ENCODE results near the gene COQ8B.
"Not testable (repeated sequence)": the region's sequence is repeated elsewhere in the genome, so short reads cannot be mapped to it uniquely, and the experiment has no call there.

COQ8B gene

DNA sequence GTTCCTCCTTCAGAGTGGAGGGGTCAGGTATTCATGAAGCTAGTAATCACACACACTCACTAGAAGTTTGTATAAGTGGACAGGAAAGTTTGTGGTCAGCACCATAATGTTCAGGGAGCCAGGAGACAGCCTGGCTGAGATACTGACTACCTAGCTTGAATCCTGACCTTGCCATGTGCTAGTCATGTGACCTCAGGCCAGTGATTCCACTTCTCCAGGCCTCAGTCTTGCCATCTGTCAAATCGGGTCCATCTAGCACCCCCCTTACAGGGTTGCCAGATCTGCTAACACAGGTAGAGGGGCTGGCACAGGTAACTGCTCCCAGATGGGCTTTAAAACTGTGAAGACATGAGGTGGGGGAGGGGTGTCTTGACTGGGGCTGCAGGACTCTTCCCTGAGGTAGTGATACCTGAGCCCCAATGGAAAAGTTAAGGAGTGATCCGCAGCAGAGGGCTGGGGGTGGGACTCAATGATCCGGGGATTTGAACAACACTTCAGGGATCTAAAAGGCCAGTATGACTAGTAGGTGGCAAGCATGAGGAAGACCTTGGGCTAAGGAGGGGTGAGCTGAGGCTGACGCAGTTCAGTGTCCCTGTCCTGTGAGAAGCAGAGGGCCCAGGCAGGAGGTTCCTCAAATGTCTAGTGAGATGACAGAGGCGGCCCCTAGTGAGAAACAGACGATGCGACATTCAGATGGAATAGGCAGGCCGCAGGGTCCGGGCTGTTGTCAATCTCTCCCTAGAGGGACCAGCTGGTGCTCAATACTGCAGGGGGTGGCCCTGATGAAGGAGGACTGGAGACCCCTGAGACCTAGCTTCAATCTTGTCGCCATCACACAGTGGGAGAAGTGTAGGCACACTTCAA, 25.1 kb upstream of the COQ8B start:
- no peak for DNase-seq

DNA sequence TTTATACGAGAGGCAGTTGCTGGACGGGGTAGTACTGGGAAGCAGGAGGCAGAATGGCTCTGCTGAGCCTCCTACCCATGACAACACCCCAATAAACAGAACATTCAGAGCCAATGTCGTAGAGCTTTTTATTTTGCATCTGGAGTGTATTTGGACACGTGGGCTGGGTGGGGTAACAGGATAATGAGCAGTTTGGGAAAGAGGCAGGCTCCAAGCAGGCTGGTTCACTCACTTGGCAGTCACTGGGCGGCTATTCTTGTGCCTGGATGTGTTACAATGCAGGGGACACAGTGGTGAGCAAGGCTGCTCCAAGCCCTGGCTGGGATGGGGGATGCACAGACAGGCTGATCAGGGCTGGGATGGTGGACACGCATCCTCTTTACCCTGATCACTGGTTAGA, 24.1 kb upstream of the COQ8B start:
- DNase-seq = no peak

DNA sequence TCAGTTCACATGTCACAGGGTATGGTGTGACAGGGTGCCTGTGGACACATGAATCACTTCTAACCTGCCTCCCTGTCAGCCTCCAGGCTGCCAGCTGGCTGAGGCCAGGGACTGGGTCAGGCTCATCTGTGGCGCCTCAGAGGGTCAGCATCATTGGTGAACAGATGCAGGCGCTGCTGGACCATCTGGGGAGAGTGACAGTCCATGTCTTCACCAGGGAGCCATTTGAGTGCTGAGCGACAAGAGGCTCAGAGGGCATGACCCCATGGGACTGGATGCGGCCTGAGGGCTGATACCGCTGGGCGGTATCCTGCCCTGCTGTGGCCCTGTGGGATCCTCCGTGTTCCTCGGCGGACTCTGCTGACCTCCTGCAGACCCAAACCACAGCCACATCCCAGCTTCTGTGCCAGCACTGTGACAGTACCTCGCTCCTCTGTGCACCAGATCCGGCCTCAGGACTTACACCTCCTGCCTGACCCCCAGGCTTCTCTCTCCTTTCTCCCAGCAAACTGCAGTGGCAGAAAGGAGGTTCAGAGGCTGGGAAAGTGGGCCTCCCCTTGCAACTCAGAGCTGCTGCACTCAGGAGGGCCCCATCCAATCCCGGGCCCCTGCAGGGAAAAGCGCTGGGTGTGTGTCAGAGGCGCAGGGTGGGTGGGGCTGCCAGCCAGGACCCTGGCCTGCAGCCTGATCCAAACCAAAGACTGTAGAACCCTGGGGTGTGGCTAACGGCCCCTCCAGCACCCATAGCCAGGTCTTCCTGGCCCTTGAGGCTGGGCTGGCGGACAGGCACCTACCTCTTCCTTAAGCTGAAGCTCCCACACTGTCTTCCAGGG, 23.4 kb upstream of the COQ8B start:
- DNase-seq = no peak

DNA sequence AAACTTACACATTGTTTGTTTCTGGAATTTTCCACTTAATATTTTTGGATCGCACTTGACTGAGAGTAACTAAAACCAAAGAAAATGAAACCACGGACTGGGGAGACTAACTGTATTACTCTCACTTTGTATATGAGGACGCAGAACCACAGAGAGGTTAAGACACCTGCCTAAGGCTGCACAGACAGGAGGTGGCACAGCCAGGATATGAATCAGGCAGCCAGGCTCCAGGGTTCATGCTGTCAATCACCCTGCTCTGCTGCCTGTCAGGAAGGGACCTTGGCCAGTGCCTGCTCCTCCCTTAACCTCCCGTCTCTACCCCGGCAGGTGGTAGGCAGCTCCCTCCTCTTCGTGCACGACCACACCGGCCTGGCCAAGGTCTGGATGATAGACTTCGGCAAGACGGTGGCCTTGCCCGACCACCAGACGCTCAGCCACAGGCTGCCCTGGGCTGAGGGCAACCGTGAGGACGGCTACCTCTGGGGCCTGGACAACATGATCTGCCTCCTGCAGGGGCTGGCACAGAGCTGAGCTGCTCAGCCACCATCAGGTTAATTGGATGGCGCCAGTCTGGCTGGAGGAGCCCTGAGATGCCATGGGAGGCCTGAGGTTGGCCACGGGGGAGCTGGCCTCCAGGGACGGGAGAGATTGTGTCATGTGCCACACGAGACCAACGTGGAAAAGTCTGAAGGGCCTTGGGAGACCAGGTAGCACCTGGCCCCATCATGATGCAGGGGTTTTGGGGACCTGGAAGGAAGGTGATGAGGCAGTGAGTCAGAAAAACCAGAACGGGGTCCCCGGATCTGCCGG, 22.5 kb upstream of the COQ8B start:
- no peak for DNase-seq

DNA sequence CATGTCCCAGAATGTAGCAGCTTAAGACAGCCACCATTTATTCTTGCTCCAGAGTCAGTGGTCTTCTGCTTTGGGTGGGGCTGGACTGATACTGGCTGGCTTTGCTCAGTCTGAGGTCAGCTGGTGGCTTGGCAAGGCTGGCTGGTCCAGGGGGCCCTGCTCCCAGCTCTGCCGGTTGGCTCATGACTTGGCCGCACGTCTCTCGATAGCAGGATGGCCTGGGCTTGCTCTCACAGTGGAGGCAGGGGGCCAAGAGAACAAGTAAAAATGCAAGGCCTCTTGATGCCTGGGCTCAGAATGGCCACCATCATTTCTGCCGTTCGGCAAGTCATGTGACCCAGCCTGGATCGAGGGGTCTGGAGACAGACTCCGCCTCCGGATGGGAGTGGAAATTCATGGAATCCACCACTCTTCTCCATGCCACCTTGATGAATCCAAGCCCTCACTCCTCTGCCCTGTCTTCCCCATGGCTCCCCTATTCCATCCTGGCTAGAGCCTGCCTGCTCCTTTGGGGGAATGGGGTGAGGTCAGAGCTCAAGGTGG, 20.5 kb upstream of the COQ8B start:
- DNase-seq = no peak

DNA sequence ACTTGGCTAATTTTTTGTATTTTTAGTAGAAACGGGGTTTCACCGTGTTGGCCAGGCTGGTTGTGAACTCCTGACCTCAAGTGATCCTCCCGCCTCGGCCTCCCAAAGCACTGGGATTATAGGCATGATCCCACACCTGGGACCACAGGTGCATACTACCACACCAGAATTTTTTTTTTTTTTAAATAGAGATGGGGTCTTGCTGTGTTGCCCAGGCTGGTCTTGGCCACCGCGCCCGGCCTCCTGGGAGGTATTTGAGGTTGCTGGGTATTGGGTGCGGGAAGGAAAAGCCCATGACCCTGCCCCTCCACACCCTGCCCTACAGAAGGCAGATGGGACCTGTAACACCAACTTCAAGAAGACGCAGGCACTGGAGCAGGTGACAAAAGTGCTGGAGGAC, 20.0 kb upstream of the COQ8B start:
- no peak for DNase-seq

DNA sequence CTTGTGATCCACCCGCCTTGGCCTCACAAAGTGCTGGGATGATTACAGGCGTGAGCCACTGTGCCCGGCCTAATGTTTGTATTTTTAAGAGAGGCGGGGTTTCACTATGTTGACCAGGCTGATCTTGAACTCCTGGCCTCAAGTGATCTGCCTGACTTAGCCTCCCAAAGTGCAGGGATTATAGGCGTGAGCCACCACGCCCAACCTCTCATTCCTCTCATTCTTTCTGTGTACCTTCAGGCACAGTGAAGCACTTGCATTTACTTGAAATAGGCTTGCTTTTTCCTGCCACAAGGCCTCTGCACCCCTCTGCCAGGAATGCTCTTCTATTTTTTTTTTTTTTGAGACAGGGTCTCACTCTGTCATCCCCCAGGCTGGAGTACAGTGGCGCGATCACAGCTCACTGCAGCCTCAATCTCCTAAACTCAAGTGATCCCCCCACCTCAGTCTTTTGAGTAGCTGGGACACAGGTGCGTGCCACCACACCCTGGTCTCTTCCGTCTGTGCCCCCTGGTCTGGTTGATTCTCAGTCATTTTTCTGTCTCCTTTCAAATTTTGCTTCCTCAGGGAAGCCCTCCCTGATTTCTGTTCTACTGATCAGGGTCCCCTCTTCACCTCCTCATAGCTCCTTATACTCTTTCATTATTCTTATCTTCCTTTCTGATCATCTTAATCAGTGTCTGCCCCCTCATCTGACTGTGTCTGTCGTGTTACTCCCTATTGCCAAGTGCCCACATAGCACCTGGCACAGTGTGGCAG, 18.5 kb upstream of the COQ8B start:
- DNase-seq = no peak

DNA sequence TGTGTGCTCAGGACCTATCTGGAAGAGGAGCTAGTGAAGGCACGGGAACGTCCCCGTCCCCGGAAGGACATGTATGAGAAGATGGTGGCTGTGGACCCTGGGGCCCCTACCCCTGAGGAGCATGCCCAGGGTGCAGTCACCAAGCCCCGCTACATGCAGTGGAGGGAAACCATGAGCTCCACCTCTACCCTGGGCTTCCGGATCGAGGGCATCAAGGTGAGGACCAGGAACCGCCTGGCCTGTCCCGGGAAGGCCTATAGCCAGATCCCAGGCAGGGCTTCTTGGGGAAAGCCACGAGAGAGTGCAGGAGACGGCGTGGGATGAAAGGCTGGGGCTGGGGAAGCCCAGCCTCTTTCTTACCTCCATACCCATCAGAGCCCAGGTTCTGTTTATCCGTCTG, 16.5 kb upstream of the COQ8B start:
- no peak for DNase-seq

DNA sequence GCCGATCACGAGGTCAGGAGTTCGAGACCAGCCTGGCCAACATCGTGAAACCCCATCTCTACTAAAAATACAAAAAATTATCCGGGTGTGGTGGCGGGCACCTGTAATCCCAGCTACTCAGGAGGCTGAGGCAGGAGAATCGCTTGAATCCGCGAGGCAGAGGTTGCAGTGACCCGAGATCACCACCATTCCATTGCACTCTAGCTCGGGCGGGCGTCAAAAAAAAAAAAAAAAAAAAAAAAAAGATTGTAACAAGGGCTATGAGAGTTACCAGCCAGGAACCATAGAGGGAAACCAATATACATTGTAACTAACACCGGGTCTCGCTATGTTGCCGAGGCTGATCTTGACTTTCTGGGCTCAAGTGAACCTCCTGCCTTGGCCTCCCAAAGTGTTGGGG, 15.6 kb upstream of the COQ8B start:
- not testable (repeated sequence) for DNase-seq

DNA sequence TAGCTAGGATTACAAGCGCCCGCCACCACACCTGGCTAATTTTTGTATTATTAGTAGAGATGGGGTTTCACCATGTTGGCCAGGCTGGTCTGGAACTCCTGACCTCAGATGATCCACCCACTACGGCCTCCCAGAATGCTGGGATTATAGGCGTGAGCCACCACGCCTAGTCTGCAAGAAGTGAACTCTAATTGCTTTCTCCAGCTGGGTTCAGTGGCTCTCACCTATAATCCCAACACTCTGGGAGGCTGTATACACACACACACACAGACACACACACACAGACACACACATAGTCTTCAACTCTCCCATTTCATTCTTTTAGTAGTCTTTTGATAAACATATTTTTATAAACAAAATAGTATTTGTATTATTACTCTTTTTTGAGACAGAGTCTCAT, 13.4 kb upstream of the COQ8B start:
- not testable (repeated sequence) for DNase-seq

DNA sequence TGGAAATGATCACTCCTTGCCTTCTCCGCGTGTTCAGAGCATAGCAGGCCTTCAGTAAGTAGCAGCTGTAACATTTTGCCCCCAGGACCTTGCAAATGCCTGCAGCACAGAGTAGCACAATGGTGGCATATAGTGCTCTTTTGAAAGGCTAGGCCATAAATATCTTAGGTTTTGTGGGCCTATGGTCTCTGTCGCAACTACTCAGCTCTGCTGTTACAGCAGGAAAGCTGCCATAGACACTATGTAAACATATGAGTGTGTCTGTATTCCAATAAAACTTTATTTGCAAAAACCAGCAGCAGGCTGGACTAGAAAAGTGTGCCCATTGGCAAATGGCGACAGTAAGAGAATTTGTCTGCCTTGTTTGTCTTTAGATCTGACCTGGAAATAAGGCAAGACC, 9.6 kb upstream of the COQ8B start:
- no peak for DNase-seq

DNA sequence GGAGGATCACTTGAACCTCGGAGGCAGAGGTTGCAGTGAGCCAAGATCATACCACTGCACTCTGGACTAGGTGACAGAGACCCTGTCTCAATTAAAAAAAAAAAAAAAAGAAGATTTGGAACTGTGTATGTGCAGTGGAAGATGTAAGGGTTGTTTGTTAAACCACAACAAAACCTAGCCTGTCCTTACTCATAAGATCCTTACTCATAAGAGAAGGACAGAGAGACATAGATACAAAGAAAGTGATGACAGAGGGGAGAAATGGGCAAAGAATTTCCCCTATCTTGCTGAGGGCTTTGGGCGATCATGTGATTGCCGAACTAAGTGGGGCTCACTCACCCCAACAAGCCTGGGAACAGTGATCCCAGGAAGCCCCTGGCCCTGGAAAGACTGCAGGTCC, 8.2 kb upstream of the COQ8B start:
- DNase-seq = no peak

DNA sequence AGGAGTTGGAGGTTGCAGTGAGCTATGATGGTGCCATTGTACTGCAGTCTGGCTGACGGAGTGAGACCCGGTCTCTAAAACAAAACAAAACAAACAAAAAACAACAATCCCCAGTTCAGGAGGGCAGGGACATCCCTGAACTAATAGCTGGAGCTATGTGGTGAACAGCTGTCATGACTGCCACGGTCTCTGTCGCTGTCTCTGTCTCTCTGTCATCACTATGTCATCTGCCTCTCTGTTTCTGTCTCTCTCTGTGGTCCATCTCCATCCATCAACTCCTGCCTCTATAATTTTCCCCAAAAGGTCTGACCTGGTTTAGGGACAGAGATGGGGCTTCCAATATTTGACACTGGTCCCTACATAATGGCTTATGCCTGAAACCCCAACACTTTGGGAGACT, 7.6 kb upstream of the COQ8B start:
- no peak for DNase-seq

DNA sequence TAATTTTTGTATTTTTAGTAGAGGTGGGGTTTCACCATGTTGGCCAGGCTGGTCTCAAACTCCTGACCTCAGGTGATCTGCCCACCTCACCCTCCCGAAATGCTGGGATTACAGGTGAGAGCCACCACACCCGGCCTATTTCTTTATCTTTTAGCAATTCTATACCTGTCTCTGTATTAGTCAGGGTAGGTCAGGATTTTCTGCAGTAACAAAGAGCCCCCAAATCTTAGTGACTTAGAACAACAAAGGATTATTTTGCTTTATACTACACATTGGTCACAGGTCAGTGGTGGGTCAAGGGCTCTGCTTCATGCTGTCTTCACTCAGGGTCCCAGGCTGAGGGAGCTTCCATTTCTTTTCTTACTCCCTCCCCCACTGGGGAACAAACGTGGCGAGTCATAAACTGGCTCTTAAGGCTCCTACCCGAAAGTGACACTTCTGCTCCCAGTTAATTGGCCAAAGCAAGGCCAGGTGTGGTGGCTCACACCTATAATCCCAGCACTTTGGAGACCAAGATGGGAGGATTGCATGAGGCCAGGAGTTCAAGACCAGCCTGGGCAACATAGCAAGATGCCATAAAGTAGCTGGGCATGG, 7.1 kb upstream of the COQ8B start:
- DNase-seq = no peak

DNA sequence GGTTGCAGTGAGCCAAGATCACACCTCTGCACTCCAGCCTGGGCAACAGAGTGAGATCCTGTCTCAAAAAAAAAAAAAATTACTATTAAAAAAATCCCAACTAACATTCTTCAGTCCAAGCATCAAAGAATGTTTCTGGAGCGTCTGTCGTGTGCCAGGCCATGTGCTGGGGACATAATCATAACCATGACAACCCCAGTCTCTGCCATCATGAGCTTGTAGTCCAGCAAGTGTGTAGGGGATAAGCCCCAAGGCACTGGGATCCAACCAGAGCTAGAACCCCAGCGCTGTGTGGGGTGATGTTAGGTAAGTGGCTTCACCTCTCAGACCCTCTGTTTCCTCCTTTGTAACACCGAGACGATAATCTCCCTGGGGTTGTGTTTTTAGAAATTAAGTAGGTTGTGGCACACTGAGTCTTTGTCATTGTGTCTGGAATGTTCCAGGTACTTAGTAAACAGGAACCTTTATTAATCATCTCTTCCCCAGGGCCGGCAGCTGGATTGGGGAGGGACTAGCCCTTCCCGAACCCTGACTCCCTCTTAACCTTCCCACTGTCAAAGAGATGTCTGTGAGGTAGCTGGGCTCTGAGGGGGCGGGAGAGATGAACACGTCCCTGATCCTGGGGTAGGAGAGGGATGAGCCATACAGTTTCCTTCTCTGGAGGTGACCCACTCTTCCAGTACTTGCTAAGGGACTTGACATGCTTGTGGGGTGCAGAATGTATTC, 5.4 kb upstream of the COQ8B start:
- DNase-seq = no peak

DNA sequence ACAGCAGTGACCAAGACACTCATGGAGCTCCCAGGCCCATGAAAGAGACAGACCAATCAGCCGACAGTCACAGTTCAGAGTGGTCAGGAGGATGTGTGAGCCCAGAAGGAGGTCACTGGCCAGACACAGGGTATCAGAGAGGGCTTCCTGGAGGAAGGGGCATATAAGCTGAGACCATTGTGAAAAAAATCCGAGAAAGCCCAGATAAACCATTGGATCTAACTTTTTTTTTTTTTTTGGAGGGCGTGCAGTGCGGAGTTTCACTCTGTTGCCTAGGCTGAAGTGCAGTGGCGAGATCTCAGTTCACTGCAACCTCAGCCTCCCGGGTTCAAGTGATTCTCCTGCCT, 4.4 kb upstream of the COQ8B start:
- no peak for DNase-seq

DNA sequence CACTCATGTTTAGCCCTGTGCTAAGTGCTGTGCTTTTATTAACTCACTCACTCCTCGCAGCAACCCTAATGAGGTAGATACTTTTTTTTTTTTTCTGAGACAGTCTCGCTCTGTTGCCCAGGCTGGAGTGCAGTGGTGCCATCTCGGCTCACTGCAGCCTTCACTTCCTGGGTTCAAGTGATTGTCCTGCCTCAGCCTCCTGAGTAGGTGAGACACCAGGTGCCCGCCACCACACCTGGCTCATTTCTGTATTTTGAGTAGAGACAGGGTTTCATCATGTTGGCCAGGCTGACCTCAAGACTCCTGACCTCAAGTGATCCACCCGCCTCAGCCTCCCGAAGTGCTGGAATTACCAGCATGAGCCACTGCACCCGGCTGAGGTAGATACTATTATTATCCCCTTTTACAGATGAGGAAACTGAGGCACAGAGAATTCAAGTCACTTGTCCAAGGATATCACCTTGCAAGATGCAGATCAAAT, 2.8 kb upstream of the COQ8B start:
- DNase-seq = no peak

DNA sequence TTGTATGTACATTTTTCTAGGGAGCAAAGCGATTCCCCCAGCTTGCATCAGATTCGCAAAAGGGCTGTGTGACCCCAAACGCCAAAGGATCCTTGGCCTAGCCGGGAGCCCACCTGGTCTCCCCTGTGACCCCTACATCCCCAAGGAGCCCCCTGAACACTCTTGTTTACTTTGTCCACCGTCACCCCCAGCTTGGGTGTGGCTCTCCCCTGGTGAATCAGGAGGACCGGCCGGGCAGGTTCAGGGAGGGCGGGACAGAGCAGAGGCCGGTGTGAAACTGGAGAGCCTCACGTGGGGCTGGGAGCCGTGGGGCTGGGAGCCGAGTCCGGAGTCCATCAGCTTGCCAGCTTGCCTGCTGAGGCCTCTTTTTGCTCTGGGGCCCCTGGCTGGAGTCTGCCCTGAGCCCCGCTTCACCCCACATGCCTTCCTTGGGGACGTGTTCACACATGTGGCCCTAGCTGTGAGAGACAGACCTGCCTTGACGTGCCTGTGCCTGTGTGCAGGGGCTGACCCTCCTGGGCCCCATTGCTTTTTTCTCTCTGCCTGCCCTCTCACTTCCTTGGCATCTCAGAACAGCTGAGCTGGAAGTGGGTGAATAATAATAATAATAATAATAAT, 2.2 kb upstream of the COQ8B start:
- no peak for DNase-seq

DNA sequence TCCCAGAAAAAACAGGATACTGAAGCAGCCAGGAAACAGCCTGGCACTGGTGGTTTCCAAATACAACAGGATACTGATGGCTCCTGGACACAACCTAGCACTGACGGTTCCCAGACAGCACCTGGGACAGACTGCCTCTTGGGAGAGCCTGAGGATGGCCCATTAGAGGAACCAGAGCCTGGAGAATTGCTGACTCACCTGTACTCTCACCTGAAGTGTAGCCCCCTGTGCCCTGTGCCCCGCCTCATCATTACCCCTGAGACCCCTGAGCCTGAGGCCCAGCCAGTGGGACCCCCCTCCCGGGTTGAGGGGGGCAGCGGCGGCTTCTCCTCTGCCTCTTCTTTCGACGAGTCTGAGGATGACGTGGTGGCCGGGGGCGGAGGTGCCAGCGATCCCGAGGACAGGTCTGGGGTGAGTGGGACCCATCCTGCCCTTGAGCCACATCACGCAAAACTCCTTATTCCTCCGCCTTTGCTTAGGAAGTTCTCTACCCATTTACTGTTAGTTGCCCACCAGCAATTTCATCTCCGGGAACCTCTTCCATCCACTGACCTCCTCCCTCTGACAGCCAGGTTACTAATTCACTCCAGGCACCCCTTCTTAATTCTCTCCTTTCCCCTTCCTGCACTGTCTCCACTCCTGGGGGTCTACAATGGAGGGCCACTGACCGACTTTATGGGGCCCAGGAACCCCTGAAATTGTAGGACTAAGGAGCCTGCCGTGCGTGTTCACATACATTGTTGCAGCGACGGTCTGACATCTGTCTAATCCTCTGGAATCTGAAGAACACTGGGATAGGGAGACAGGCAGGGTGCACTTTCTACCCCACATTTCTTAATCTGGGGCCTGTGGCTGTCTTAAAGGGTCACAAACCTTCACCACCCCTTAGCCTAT, 1.4 kb upstream of the COQ8B start:
- DNase-seq = no peak
